A673 (cell line): ENCODE measurements around the gene AXL. TPM values are rescaled to one million over a fixed set of nuclear protein-coding genes. Genes with fewer than 3 reads are reported as not detected.

Experiments used
- BruUV-seq: library from RNA; stranded (reverse); fragments of 400-500 nt; replicated peaks from 2 replicates; lab custom pipeline; 2021; lab: Mats Ljungman, UMichigan
- CTCF ChIA-PET: fragments of 300-600 bp; sonication (Branson Sonifier 250); formaldehyde crosslinking; loops from one replicate; lab custom pipeline; 2022; ENCODE audit warnings: antibody characterized with exemption; lab: Charles Lee
- POLR2A ChIA-PET: fragments of 300-600 bp; sonication (Branson Sonifier 250); formaldehyde crosslinking; loops from one replicate; lab custom pipeline; 2022; ENCODE audit warnings: antibody characterized with exemption; ENCODE audit not compliant: low non-redundant PET; lab: Charles Lee
- DNase-seq: peaks from one replicate; pipeline ENCODE4 v3.0.0-alpha.2; 2015; ENCODE audit warnings: low spot score
- H3K27ac ChIP-seq: fragments of 200-600 bp; sonication (generic); 2 replicates; pipeline ENCODE4 v1.5.1; 2016; ENCODE audit warnings: mixed run types, low read depth, mild to moderate bottlenecking, mixed read lengths, antibody characterized with exemption, low read length; ENCODE audit not compliant: poor library complexity, severe bottlenecking
- H3K27me3 ChIP-seq: fragments of 200-600 bp; sonication (generic); replicated peaks from 2 replicates; pipeline ENCODE4 v1.6.1; 2017; ENCODE audit warnings: mixed run types, low read depth, mild to moderate bottlenecking, mixed read lengths, antibody characterized with exemption, low read length; ENCODE audit not compliant: insufficient read depth, poor library complexity
- H3K36me3 ChIP-seq: fragments of 200-600 bp; sonication (generic); 2 replicates; pipeline ENCODE4 v1.6.1; 2016; ENCODE audit warnings: mixed run types, mild to moderate bottlenecking, mixed read lengths, antibody characterized with exemption, low read length; ENCODE audit not compliant: insufficient read depth, poor library complexity, severe bottlenecking
- H3K4me1 ChIP-seq: fragments of 200-600 bp; sonication (generic); 2 replicates; pipeline ENCODE4 v1.6.1; 2017; ENCODE audit warnings: mixed run types, mild to moderate bottlenecking, mixed read lengths, antibody characterized with exemption, low read length; ENCODE audit not compliant: insufficient read depth, poor library complexity, severe bottlenecking
- H3K4me3 ChIP-seq: fragments of 200-600 bp; sonication (generic); 2 replicates; pipeline ENCODE4 v1.5.1; 2016; ENCODE audit warnings: low read depth, mixed run types, mild to moderate bottlenecking, mixed read lengths, low read length; ENCODE audit not compliant: poor library complexity, severe bottlenecking
- H3K9me3 ChIP-seq: fragments of 200-600 bp; sonication (generic); 2 replicates; pipeline ENCODE4 v1.6.1; 2016; ENCODE audit warnings: mixed run types, low read depth, mild to moderate bottlenecking, mixed read lengths, antibody characterized with exemption, low read length; ENCODE audit not compliant: poor library complexity, severe bottlenecking
- CTCF ChIP-seq: fragments of 300-800, 200-600 bp; sonication (generic); conservative IDR thresholded peaks from 2 replicates; pipeline ENCODE4 v1.5.1; 2017; ENCODE audit warnings: low read depth, mild to moderate bottlenecking, antibody characterized with exemption, low read length, moderate library complexity, mixed read lengths
- EZH2 ChIP-seq: fragments of 200-600 bp; sonication (generic); IDR thresholded peaks from 2 replicates; pipeline ENCODE4 v1.6.1; 2017; ENCODE audit warnings: borderline replicate concordance, low read depth, mild to moderate bottlenecking, mixed read lengths, antibody characterized with exemption, low read length; ENCODE audit not compliant: poor library complexity, severe bottlenecking
- intact Hi-C: fragments of 100-400 bp; cut with micrococcal nuclease; formaldehyde crosslinking; loops from one replicate; pipeline ENCODE4 v1.10.0; 2022; ENCODE audit not compliant: unreplicated experiment
- total RNA-seq: library from RNA; stranded (reverse); gene quantifications from 2 replicates; pipeline ENCODE4 v1.2.3, GENCODE V29; 2021

The AXL gene
- total RNA-seq, 1 experiment from 2014 or later = 1.0 TPM

DNA sequence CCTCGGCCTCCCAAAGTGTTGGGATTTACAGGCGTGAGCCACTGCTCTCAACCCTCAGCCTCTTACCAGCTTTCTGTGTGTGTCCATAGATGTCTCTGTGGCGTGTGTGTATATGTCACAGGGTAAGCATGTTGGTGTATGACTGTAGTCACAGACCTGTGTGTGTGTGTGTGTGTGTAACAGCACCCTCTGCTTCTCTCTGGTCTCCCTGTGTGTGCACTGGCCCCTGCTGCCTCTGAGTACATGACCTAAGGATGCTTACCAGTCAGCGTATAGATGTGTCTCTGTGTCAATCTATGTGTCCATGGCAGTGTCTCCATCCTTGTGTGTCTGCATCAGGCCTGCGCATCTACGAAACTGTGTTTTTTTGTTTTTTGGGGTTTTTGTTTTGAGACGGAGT is 5.6 kb downstream of the AXL start:
- Histone ChIP-seq H3K27ac (no peak overlapping the region), H3K4me3 (no peak overlapping the region), H3K27me3 (no peaks in the 10 kb centered on the region), H3K9me3 (no peaks in the 10 kb centered on the region), H3K36me3 (no peaks in the 10 kb centered on the region), H3K4me1 (peaks cover 6% of the 10 kb centered on the region)
- CTCF ChIA-PET = no interaction called here
- BruUV-seq = no TSS peak
- DNase-seq = no peak
- POLR2A ChIA-PET = no interaction called here
- TF ChIP-seq CTCF (no peak), EZH2 (no peak)
- intact Hi-C loops = no loop called here

GRCh38 chr19:41225238-41226052 is 6.4 kb downstream of the AXL start:
- no peaks in the 10 kb centered on the region for H3K36me3 ChIP-seq
- peak; percentile 53 for DNase-seq
- ChIA-PET POLR2A (no interaction called here), CTCF (interaction anchor here (1.2 kb wide), 1 partner anchor 21 kb away, joined by 16 read pairs; no protein-coding TSS in a partner anchor)
- BruUV-seq = no TSS peak
- TF ChIP-seq EZH2 (no peak), CTCF (no peak)
- no peaks in the 10 kb centered on the region for H3K27me3 ChIP-seq
- intact Hi-C loops = no loop called here
- peaks cover 6% of the 10 kb centered on the region for H3K4me1 ChIP-seq
- peak overlapping the region; percentile 46 for H3K27ac ChIP-seq
- peak overlapping the region; percentile 48 for H3K4me3 ChIP-seq
- H3K9me3 ChIP-seq = no peaks in the 10 kb centered on the region

DNA sequence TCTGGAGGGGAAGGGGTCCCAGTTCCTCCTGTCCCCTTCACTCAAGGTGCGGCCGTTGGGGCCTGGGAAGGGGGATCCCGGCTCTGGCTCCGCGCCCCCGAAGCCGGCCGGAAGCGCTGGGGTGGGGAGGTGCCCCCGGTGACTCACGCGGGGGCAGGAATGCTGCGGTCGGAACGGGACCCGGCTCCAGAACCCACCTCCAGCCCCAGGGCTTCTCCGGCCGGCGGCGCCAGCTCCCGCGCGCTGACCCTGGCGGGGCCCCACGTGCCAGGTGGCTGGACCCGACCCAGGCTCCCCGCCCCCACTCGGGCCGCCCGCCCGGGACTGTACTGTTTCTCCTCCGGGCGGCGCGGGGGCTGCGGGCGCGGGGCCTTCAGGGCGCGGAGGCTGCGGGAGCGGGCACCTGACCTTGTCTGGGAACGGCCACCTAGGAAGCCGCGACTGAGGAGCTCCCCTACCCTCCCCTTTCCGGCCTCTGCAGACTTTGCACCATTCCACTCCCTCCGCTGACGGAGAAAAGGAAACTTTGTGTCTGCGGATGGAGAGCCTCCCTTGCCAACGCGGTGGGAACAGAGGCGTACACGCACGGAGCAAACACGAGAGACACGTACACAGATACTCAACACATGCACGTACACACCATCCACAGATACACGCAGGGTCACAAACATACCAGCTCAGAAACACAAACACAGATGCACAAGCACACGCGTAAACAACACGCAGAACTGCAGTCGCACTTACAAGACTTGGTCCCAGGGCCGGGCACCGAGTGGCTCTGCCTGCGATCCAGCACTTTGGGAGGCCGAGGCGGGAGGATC is 7.2 kb downstream of the AXL start:
- Histone ChIP-seq H3K9me3 (no peaks in the 10 kb centered on the region), H3K4me1 (peaks cover 6% of the 10 kb centered on the region), H3K4me3 (peak overlapping the region; percentile 48), H3K27me3 (no peaks in the 10 kb centered on the region), H3K27ac (peak overlapping the region; percentile 46), H3K36me3 (no peaks in the 10 kb centered on the region)
- no peak for TF ChIP-seq CTCF
- TF ChIP-seq EZH2 = no peak
- peak; percentile 52 for DNase-seq
- CTCF ChIA-PET = interaction anchor here (1.2 kb wide), 1 partner anchor 22 kb away, joined by 16 read pairs; no protein-coding TSS in a partner anchor
- intact Hi-C loops = no loop called here
- no TSS peak for BruUV-seq
- POLR2A ChIA-PET = no interaction called here
